Activated T-cell treated with anti-CD3 and anti-CD28 coated beads, Interleukin-2, amount 50 U/mL, for 72 hours (primary cell): ENCODE measurements around the gene INA. TPM values are rescaled to one million over a fixed set of nuclear protein-coding genes. Genes with fewer than 3 reads are reported as not detected.

ENCODE experiments used
- ATAC-seq, 2 donors: fragments of 150-1000 bp; cut with Tn5 transposase; replicated peaks in 1 of 2; 2 replicates each; pipeline ENCODE4 v1.10.0; 2021; ENCODE audit warnings: moderate library complexity in 2 of 2, mild to moderate bottlenecking in 1 of 2
- DNase-seq, 2 donors: peaks; one replicate each; pipeline ENCODE4 v3.0.0; 2021 to 2022; ENCODE audit warnings: mixed read lengths in 1 of 2
- H3K27ac Mint-ChIP-seq: one replicate; pipeline ENCODE4 v1.8.0; 2022; ENCODE audit warnings: mild to moderate bottlenecking, moderate library complexity, mixed read lengths
- H3K27me3 Mint-ChIP-seq: one replicate; pipeline ENCODE4 v1.8.0; 2022; ENCODE audit warnings: low read depth, mixed read lengths
- H3K36me3 Mint-ChIP-seq, 2 donors: one replicate each; pipeline ENCODE4 v1.8.0; 2022; ENCODE audit warnings: mixed read lengths in 2 of 2, mild to moderate bottlenecking in 1 of 2; ENCODE audit not compliant: insufficient read depth in 2 of 2
- H3K4me1 Mint-ChIP-seq: one replicate; pipeline ENCODE4 v1.8.0; 2022; ENCODE audit warnings: low read depth, mixed read lengths
- H3K4me3 Mint-ChIP-seq, 2 donors: one replicate each; pipeline ENCODE4 v1.8.0; 2022; ENCODE audit warnings: mild to moderate bottlenecking in 2 of 2, mixed read lengths in 2 of 2, moderate library complexity in 2 of 2
- H3K9me3 Mint-ChIP-seq, 2 donors: one replicate each; pipeline ENCODE4 v1.8.0; 2022; ENCODE audit warnings: mixed read lengths in 2 of 2
- total RNA-seq, 2 donors: library from RNA; stranded (reverse); gene quantifications; one replicate each; pipeline ENCODE4 v1.2.3, GENCODE V29; 2022

Gene INA
- total RNA-seq, 2 donors from 2014 or later = 0.23 to 0.46 TPM

DNA sequence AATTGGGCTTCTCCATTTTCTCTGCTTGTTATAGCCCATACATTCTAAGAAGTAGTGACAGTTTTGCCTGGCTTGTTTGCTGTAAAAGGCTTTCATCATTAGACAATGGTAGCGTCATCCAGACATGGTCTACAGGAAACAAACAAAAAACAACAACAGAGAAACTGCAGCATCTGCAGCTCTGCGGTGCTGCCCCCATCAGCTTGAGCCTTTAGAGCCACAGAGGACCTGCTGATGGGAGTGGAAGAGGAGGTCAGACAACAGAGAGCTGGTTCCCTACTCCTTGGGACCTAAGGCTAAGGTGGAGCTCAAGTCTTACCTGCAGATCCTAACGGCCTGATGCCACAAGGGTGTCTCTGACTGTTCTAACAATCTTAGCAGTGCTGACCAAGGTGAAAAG lies 3.1 kb downstream of the INA start:
- no peak for DNase-seq
- H3K9me3 Mint-ChIP-seq = peaks cover 0 to 3% of the 10 kb centered on the region in 2 donors
- peaks cover 3% of the 10 kb centered on the region in 2 donors for H3K36me3 Mint-ChIP-seq
- H3K4me3 Mint-ChIP-seq = no peak overlapping the region
- no peak overlapping the region for H3K27ac Mint-ChIP-seq
- ATAC-seq = no peak
- H3K27me3 Mint-ChIP-seq = peaks cover 68% of the 10 kb centered on the region
- H3K4me1 Mint-ChIP-seq = peaks cover 18% of the 10 kb centered on the region

DNA sequence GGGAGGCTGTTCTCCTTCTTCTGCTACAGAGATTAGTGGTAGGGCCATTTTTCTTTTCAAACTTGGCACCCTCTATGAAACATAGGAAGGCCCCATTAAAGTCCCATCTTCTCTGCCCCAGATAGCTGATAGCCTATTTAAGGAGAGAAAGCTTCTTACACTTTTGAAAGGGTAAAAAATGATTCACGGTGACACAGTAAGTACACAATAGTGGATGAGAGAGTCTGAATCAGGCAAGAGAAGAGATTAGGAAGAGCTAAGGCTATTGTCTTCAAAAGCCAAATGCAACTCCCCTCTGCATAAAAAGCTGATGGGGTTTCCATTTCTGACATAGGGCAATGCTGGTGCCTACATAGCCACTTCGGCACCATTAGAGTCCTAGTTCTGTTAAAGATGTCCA lies 3.6 kb downstream of the INA start:
- ATAC-seq (no peak), DNase-seq (no peak)
- Mint-ChIP-seq H3K36me3 (peaks cover 3% of the 10 kb centered on the region in 2 donors), H3K4me3 (no peak overlapping the region), H3K9me3 (peaks cover 0 to 3% of the 10 kb centered on the region in 2 donors), H3K27me3 (peaks cover 63% of the 10 kb centered on the region), H3K27ac (no peak overlapping the region), H3K4me1 (peaks cover 18% of the 10 kb centered on the region)

DNA sequence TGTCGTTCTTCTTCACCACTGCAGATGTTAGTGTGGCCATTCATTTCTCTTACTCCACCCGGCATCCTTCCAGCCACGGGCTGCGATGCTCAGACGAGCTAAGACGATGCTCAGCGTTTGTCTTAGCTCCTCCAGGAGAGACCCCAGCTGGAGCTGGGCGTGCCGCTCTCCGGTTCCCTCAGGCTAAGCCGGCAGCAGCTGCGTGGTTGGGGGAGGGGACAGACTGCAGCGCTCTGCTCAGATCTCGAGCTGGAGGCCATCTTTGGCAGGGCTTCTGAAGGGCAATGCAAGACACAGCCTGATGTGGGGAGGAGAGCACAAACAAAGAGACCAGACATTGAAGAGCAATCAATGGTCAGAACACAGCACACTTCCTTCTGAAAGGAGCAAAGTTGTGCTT lies 4.8 kb downstream of the INA start:
- Mint-ChIP-seq H3K9me3 (peaks cover 0 to 3% of the 10 kb centered on the region in 2 donors), H3K27me3 (peaks cover 57% of the 10 kb centered on the region), H3K4me3 (no peak overlapping the region), H3K27ac (no peak overlapping the region), H3K4me1 (peaks cover 14% of the 10 kb centered on the region), H3K36me3 (peaks cover 3% of the 10 kb centered on the region in 2 donors)
- ATAC-seq (no peak), DNase-seq (no peak)

DNA sequence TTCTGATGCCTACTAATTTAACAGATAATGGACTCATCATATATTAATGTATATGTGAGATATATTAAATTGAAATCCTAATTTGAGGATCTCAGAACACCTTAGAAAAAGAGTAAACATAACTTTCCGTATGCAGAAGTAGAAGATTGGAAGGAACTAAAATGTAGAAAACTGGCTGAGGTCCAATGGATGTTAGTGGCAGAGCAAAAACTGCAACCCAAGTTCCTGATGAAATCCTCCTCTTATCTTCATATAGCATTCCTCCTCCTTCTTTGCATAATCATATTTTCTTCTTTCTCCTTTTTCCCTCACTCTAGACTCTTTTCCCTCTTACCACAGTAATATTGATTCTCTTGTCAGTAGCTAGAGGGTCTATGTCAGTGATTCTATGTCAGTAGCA lies 6.0 kb downstream of the INA start:
- H3K9me3 Mint-ChIP-seq = peaks cover 0 to 3% of the 10 kb centered on the region in 2 donors
- no peak overlapping the region for H3K4me3 Mint-ChIP-seq
- no peak for DNase-seq
- peaks cover 63% of the 10 kb centered on the region for H3K27me3 Mint-ChIP-seq
- H3K4me1 Mint-ChIP-seq = peaks cover 14% of the 10 kb centered on the region
- ATAC-seq = no peak
- no peak overlapping the region for H3K27ac Mint-ChIP-seq
- peaks cover 3% of the 10 kb centered on the region in 2 donors for H3K36me3 Mint-ChIP-seq

DNA sequence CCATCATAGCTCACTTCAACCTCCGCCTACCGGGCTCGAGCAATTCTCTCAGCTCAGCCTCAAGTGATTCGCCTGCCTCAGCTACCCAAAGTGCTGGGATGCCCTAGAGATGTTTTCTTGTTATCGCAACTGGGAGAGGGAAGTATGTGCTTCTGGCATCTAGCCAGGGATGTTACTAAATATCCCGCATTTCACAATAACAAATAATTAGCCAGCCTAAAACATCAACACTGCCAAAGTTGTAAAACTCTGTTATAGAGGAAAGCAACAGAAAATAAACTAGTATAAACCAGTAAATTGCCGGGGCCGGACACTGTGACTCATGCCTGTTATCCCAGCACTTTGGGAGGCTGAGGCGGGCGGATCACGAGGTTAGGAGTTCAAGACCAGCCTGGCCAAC lies 7.2 kb downstream of the INA start:
- no peak overlapping the region for H3K27ac Mint-ChIP-seq
- H3K4me3 Mint-ChIP-seq = no peak overlapping the region
- H3K9me3 Mint-ChIP-seq = no peaks in the 10 kb centered on the region
- H3K36me3 Mint-ChIP-seq = no peaks in the 10 kb centered on the region
- peaks cover 7% of the 10 kb centered on the region for H3K4me1 Mint-ChIP-seq
- peaks cover 67% of the 10 kb centered on the region for H3K27me3 Mint-ChIP-seq
- ATAC-seq (no peak), DNase-seq (no peak)

DNA sequence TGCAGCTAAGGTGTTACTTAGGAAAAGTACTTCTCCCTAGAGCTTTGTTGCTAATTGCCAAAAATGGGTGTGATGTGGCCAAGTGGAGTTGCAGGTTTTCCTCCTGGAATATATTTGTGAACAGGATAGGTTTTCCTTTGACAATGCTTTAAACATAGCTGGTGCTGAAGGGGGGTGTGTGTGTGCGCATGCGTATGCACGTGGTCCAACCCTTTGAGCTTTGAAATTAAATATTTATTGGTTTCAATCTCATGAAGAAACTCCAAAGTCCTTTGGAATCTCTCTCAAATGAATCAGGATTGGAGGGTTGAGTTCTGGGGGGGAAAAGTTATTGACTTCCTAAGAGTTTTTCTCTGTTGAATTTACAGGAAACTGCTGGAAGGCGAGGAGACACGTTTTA lies 11.1 kb downstream of the INA start:
- Mint-ChIP-seq H3K4me3 (no peak overlapping the region), H3K9me3 (no peaks in the 10 kb centered on the region), H3K27me3 (peaks cover 43% of the 10 kb centered on the region), H3K27ac (no peak overlapping the region), H3K36me3 (no peaks in the 10 kb centered on the region), H3K4me1 (no peaks in the 10 kb centered on the region)
- DNase-seq (no peak), ATAC-seq (no peak)

DNA sequence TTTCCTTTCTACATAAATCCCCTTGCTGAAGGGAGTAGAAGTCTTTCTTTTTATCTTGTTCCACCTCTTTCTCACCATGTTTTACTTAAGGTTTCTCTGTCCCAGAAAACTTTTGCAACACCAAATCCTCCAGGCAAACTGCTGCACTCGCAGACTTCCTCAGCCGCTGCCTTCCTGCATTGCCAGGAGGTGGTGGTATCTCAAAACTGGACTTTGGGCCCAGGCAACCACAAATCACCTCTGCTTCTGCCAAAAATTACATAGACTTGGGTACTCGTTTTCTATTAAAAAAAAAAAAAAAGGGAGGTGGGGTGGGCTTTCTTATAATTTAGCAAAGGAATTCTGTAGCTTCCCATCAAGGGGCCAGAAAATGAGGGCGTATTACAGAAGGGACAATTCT lies 14.7 kb downstream of the INA start:
- DNase-seq (no peak), ATAC-seq (no peak)
- Mint-ChIP-seq H3K36me3 (no peaks in the 10 kb centered on the region), H3K4me1 (no peaks in the 10 kb centered on the region), H3K9me3 (no peaks in the 10 kb centered on the region), H3K27ac (no peak overlapping the region), H3K4me3 (no peak overlapping the region), H3K27me3 (peaks cover 34% of the 10 kb centered on the region)

DNA sequence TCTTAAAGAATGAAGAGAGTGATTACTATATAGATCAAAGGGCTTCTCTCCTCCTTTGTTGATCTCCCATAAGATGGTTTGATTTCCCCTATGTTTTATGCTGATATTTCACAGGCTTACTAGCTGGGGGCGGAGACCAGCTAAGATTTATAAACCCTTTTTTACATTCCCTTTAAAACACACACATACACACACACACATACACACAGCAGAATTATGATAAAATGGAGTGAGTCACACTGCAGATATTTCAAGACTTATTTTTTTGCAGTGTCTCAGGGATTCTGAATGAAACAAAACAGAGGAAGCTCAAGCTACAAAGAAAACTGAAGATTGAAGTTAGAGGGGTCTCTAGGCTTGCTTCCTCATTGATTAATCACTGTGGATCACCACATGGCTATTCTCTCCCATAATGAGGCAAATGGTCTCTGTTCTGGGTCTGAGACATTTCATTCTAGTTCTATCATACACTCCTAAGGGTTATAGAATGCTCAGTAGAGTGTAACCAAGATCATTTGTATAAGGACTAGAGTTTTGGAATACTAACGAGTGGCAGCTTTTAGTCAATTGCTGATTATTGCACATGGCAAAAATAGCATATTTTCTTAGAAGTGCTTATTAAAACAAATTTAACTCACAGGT lies 18.6 kb downstream of the INA start:
- Mint-ChIP-seq H3K36me3 (no peaks in the 10 kb centered on the region), H3K4me3 (no peak overlapping the region), H3K4me1 (no peaks in the 10 kb centered on the region), H3K27me3 (peaks cover 1% of the 10 kb centered on the region), H3K9me3 (no peaks in the 10 kb centered on the region), H3K27ac (no peak overlapping the region)
- no peak for DNase-seq
- no peak for ATAC-seq

DNA sequence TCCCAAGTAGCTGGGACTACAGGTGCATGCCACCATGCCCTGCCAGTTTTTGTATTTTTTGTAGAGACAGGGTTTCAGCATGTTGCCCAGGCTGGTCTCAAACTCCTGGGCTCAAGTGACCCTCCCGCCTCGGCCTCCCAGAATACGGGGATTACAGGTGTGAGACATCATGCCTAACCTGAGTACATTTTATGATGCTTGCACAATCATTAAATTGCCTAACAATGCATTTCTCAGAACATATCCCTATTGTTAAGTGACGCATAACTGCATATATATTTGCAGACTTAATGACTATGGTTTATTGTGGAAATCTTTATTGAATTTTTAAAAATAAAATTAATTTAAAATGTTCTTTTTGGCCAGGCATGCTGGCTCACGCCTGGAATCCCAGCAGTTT lies 30.7 kb downstream of the INA start:
- no peak for DNase-seq
- Mint-ChIP-seq H3K36me3 (peaks cover 2 to 14% of the 10 kb centered on the region in 2 donors), H3K9me3 (no peaks in the 10 kb centered on the region), H3K4me1 (no peaks in the 10 kb centered on the region), H3K27ac (no peak overlapping the region), H3K27me3 (no peaks in the 10 kb centered on the region), H3K4me3 (no peak overlapping the region)
- ATAC-seq = no peak

DNA sequence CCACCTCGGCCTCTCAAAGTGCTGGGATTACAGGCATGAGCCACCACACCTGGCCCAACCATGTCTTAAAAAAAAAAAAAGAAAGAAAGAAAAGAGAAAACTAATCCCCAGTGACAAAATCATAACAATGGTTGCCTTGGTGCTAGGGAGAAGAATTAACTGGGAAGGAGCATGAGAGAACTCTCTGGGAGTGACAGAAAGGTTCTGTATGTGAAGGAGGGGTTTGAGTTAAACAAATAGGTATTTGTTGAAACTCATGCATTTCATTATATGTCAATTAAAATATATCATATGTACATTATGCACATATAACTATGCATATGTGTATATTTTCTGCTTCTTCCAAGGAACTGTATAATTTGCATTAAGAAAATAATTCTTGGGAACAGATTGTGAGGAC lies 33.3 kb downstream of the INA start:
- no peaks in the 10 kb centered on the region for H3K9me3 Mint-ChIP-seq
- H3K36me3 Mint-ChIP-seq = peaks cover 2 to 19% of the 10 kb centered on the region in 2 donors
- no peak overlapping the region for H3K4me3 Mint-ChIP-seq
- no peaks in the 10 kb centered on the region for H3K4me1 Mint-ChIP-seq
- no peak overlapping the region for H3K27ac Mint-ChIP-seq
- ATAC-seq = no peak
- no peaks in the 10 kb centered on the region for H3K27me3 Mint-ChIP-seq
- DNase-seq = no peak

DNA sequence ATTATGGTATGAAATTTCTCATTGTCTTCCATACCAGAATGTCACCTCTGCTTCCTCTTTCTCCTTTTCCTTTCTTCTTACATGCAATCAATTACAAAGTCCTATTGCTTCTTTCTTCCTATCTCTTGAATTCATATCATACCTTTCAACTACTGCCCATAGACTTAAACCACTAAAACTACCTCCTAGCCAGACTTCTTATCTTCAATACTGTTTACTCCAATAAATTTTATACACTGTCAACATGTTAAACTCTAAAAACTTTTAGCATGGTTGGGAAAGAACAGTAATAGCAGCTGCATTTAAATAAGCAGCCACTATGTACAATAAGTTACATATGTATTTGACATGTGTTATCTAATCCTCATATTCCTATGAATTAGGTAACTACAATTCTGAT lies 39.1 kb downstream of the INA start:
- ATAC-seq (no peak), DNase-seq (no peak)
- no peak overlapping the region for H3K4me3 Mint-ChIP-seq
- H3K27ac Mint-ChIP-seq = no peak overlapping the region
- peaks cover 4 to 13% of the 10 kb centered on the region in 2 donors for H3K36me3 Mint-ChIP-seq
- H3K4me1 Mint-ChIP-seq = no peaks in the 10 kb centered on the region
- no peaks in the 10 kb centered on the region for H3K27me3 Mint-ChIP-seq
- no peaks in the 10 kb centered on the region for H3K9me3 Mint-ChIP-seq

DNA sequence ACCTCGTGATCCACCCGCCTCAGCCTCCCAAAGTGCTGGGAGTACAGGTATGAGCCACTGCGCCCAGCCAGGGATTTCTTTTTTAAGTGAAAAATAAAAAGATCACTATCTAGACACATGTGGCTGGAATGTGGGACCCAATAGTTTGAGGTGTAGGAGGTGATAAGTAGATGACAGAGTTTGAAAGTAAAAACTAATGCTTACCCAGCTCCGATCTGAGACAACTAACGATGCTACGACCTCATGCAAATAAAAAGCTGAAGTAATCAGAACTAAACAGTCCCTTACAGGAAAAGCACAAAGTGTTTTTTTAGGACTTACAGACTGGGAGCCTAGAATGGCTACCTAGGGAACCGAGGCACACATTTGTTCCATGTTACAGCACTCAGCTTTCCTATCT lies 51.0 kb downstream of the INA start:
- Mint-ChIP-seq H3K9me3 (no peaks in the 10 kb centered on the region), H3K4me3 (no peak overlapping the region), H3K36me3 (peaks cover 0 to 18% of the 10 kb centered on the region in 2 donors), H3K27ac (no peak overlapping the region), H3K4me1 (no peaks in the 10 kb centered on the region), H3K27me3 (no peaks in the 10 kb centered on the region)
- peak in 1 of 2 donors; percentile 25 for ATAC-seq
- DNase-seq = no peak

DNA sequence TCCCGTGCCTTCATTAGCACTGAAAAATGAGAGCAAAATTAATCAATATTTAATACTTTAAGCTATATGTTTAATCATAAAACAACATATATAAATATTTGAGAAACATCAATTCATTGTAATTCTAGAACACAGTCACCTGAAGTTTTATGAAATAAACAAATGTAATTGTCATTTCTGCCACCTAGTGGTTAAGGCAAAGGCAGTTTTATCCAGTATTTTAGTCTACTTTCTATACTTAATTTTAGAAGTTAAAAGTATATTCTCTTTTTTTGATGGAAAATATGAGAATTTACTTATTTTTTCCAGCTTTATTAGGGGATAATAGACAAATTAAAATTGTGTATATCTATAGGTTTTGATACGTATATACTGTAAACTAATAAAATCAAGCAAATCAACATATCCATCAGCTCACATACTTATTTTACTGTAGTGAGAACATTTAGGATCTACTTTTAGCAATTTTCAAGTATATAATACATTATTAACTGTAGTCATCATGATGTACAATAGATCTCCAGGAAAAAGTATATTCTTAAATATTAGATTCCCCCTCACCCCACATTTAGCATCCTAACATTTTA lies 57.1 kb downstream of the INA start:
- DNase-seq = no peak
- no peak overlapping the region for H3K27ac Mint-ChIP-seq
- no peaks in the 10 kb centered on the region for H3K27me3 Mint-ChIP-seq
- no peak overlapping the region for H3K4me3 Mint-ChIP-seq
- H3K4me1 Mint-ChIP-seq = no peaks in the 10 kb centered on the region
- peaks cover 3 to 22% of the 10 kb centered on the region in 2 donors for H3K36me3 Mint-ChIP-seq
- no peak for ATAC-seq
- H3K9me3 Mint-ChIP-seq = no peaks in the 10 kb centered on the region

DNA sequence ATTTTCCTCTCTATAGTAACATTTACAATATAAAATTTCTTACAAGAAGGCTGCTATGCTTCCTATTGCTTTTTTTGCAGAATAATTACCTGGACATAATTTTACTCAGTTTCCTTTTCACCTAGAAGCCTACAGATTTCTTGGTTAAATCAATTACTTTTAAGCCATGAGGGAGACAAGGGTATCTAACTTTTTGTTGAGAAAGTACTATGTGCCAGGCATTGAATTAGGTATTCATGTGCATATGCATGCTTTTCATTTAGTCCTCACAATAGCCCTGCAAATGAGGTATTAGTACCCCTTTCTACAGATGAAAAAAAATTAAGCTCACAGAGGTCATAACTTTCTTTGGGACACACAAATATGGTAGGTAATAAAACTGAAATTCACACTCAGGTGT lies 57.6 kb downstream of the INA start:
- no peaks in the 10 kb centered on the region for H3K27me3 Mint-ChIP-seq
- ATAC-seq = no peak
- no peaks in the 10 kb centered on the region for H3K4me1 Mint-ChIP-seq

More for the DNA sequence above, 57.6 kb downstream of the INA start:
- Mint-ChIP-seq H3K27ac (no peak overlapping the region), H3K36me3 (peaks cover 3 to 24% of the 10 kb centered on the region in 2 donors), H3K9me3 (no peaks in the 10 kb centered on the region), H3K4me3 (no peak overlapping the region)
- DNase-seq = no peak
